Measurements from ENCODE around the gene MYLIP.

DNA sequence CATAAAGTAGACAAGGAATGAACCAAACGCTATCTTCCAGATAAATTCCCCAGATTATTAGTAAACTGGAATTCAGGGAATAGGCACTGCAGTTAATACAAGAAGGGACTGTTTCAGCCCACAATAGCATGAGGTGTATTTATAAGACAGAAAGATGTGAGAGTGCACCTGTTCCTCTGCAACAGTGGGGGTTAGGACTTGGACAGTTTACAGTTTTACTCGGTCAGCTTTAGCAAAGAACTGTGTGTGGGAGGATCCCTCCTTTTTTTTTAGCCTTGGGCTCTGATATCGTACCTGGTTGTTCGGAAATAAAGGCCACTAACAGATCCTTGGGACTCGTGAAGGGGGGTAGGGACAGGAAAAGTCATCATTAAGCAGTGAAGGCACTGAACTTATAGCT is 2.0 kb upstream of the MYLIP start:
- TF ChIP-seq CTCF (IDR thresholded peaks at IDR 0.05 in 8 of 11, conservative IDR thresholded peaks at IDR 0.05 in 3 of 11) (no peak), POLR2AphosphoS5 (IDR thresholded peaks at IDR 0.05) (no peak)
